Cortex of kidney (tissue), 1 donor: Measurements from ENCODE around the gene C1orf115.
"Not testable (repeated sequence)": the region's sequence is repeated elsewhere in the genome, so short reads cannot be mapped to it uniquely, and the experiment has no call there.

ENCODE experiments used
- DNase-seq: peaks from one replicate; lab custom pipeline; 2025; lab: John Stamatoyannopoulos, UW

C1orf115 gene

DNA sequence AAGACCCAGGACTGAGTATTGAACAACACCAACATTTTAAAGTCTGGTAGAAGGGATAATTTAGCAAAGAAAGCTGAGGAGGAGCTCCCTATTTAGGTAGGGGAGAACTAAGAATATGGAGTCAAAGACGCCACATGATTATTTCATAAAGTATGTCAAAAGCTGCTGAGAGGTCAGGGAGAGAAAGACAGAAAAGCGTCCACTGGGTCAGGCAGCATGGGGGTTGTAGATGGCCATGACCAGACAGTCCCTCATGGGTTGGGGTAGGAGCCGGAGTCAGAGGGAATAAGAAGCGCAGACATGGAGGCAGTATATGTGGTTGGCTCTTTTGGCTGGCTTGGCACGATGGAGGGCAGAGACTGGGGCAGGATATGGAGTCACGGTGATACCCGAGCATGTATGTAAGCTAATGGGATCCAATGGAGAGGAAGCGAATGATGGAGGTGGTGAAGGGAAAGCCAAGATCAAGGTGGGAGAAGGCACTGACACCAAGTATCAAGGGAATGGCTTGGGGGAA lies 4.8 kb downstream of the C1orf115 start:
- DNase-seq, result no peak

DNA sequence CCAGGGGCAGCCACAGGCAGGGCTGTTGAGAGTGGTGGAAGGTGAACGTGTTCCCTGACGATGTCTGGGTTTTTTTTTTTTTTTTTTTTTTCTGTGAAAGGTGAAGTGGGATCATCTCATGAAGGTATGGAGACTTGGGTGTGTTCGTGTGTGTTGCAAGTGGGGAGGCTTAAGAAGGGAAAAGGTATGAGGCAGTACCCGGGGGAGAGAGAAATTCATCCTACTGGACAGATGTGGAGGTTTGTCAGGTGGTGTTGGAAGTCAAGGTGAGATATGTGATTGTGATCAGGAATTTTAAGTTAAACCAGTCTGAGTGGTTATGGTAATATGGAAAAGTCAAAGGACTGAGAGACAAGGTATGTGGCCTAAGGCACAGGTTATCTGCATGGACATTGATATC lies 5.3 kb downstream of the C1orf115 start:
- no peak for DNase-seq

DNA sequence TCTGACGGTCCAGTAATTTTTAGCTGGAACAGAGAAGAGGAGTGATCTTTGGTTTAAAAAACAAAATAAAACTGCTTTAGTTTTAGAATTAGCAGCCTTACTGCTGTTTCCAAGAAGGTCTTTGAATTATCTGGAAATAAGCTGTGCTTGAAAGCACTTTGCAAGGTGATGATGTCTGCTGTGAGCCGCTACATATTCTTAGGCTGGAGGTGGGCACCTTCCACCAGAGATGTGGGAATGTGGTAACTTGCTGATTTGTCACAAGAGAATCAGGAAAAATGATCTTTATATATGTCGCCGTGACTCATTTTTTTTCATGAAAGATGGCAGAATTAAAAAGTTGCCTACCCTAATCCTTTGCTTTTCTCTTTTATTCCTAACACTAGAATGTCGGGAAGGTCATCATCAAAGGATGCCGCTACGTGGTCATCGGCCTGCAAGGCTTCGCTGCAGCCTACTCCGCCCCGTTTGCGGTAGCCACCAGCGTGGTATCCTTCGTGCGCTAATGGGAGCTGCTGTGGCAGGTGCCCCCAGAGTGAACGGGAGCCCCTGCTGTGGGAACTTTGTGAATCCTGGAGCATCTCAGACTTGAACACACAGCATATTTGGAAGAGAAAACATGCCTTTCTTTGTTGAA lies 6.2 kb downstream of the C1orf115 start:
- no peak for DNase-seq

DNA sequence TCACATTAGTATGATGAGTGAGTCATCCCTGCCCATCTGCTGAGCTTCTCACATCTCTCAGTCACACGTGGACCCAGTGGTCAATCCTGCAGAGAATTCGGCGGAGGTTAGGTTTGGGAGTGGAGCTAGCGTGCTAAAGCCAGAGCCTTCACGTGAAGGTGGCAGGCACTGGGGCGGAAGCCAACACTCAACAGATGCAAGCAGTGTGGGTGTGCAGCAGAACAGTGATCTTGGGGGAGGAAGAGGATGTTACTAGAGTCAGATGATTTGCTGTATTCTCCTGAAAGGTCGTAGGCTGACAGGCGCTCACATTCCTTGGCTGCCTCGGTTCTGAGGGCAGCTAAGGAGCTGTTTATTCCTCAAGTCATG lies 6.7 kb downstream of the C1orf115 start:
- DNase-seq, result no peak

DNA sequence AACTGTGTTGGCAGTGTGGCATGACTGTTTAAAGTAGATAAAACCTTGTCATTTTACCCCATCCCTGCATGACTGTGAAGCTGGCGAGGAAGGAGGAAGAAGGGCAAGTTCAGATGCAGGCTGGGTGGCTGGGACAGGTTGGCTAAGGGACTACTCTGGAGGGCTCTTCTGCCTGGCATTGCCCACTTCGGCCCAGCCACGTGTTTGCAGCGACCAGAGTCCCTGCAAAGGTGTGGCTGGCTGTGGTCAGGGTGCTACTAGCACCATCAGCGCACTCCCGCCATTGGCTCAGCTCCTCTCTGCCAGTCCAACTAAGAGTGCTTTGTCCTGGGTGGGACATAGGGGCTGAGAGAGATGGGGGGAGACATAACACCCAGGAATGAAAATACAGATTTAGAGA lies 7.2 kb downstream of the C1orf115 start:
- DNase-seq, result no peak

DNA sequence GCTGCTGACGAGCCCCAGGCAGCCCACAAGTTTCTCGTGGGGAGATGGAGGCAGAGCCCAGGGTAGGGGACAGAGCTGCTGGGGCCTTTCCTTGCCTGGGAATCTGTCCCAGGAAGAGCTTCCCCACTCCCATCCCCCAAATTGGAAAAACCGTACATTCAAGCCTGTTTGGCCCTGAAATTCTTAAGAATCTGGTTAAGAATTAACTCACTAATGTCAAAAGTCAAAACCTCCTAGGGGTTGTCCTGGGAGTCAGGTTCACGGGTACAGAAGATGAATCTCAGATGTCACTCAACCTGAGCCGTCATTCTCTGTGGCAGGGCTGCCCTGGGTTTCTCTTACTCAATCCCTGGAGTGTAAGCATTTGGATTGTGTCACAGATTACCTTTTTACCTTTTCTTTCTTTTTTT lies 8.4 kb downstream of the C1orf115 start:
- DNase-seq, result no peak

DNA sequence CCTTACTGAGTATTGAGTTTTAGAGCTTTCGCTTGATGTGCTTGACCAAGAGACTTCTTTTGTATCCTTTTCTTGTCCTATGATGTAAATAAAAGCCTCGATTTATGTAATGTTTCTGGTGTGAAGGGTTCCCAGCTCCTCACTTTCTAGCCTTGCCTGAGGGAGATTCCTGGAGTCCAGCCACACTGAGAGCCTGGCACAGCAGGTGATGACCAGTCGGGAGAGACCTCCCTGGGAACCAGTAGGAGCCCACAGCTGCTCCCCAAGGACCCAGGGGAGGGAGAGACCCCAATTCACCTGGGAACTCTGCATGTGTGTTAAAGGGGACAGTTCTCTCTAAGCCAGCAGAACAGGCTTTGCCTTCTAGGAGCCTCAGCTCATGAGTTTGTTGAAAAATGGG lies 8.9 kb downstream of the C1orf115 start:
- no peak for DNase-seq

DNA sequence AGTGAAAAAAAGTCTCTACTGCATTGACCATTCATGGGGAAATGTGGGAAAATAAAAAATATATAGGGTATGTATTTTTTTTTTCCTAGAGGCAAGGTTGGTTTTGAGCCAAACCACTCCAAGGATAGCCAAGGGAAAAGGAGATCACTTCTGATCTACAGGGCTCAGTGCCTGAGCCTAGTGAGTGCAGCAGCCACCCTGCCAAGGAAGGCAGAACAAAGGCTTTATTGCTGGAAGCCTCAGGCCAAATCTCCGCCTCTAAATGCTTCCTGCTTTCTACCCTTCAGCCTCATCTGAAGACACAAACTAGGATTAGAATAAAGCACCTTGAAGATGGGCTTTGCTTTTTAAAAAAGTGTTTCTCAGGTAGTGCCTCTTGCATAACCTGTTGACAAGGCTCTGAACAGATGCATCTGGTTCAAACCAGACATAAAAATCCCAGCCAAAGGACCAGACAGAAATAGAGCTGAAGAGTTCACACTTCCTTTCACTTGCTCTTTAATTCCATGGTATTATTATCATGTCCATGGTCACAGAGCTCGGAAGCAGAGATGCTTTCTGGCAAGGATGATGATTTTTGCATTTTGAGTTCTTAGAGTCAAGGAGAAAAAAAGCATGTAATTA lies 10.5 kb downstream of the C1orf115 start:
- no peak for DNase-seq

DNA sequence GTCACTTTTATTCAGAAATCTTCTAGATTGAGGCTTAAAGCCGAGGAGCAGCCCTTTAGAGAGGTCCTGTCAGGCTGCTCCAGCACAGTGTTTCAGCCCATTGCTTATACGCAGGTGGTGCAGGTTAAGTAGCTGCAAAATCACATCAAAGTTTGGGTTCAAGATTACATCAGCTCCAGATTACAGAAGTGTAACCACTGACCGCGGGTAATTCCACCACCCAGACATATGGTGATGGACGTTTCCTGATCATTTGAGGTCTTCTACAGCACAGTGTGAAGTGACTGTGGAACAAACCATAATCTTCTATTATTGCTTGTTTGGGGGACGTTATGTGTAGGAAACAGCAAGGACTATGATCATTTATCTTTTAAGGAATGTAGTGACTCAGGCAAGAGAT lies 11.8 kb downstream of the C1orf115 start:
- no peak for DNase-seq

DNA sequence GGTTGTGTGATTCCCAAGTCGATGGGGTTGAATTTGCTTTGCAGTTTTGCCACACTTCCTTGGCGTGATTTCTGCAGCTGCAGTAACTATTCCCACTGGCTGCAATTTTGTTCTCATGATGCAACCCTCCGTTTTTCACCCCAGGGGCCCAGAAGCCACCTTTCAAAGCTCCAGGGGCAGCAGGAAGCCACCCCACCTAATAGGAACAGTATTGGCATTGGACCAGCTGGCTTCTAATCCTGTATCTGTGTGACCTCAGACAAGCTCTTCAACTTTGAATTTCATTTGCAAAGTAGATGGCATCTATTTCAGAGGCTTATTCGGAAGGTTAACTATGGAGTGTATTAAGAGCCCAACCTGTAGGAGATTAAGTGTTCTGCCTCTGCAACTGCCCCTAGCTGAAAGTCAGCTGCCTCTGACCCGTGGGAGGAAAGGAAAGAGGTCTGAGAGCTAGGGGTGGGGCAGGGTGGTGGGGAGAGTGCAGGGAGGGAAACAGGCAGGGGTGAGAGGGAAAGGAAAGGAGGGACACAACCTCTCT lies 12.6 kb downstream of the C1orf115 start:
- DNase-seq, result no peak

DNA sequence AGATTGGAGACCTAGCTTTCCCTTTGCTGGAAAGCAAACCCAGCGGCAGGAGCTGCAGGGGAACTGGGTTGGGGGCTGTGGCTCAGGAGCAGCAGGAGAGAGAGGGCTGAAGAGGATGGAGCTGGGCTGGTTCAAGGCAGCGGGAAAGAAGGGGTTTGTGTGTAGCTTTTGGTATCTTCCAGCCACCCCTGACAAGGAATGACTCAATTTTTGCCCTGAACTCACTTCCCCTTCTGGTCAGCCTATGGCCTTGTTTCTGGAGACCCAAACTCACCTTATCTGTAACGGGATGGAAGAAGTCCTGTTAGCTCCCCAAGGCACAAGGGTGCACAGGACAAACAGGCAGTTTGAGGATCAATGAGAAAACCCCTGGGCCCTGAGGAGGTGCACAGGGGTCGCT lies 13.1 kb downstream of the C1orf115 start:
- no peak for DNase-seq

DNA sequence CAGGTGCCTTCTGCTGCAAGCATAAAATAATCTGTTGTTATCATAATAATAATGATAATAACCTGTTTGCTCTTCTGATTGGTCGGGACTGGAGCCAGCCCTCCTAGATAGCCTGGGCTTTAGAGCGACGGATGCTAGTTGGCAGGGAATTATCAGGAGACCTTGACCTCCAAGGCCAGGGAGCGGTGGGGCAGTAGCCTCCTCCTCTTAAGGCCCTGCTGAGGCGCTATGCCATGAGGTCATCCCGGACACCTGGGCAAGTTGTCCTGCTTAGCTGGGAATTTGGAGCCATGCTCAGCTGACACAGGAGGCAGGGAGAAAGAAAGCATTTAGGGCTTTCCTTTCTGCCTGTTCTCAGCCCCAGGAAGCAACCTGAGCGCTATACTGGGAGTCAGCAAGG lies 15.6 kb downstream of the C1orf115 start:
- DNase-seq, result no peak

DNA sequence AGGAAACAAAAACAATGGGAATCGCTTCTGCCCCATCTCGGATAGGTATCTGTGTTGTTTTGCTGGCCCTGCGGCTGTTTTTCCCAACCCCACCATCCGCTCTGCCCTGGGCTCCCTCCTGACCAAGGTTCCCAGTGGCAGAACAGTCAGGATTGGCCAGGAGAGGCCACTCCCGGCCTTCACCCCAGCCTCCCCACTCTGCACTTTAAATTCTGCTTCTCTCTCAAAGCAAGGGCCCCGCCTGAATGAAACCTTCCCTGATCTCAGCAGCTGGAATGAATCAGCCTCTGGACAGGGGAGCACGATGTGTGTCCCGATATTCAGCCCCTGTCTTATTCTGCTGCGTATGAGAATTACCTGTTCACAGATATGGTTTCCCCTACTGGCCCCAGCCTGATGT lies 16.3 kb downstream of the C1orf115 start:
- DNase-seq, result no peak

DNA sequence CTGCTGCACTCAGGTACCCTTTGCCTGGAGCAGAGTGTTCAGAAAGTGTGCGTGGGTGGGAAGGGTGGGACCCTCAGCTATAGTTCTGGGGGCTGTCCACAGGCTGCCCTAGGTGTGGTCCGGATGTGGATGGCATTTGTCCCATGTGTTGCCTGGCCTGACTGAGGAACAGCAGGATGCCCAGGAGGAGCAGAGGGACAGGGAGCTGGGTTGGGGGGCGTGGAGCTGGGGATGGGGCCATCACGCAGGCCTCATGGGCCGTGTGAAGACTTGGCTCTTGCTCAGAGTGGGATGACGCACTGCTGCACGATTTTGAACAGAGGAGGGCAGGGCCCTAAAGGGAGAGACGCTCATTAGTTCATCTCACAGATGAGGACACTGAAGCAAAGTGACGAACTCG lies 17.0 kb downstream of the C1orf115 start:
- DNase-seq, result no peak

DNA sequence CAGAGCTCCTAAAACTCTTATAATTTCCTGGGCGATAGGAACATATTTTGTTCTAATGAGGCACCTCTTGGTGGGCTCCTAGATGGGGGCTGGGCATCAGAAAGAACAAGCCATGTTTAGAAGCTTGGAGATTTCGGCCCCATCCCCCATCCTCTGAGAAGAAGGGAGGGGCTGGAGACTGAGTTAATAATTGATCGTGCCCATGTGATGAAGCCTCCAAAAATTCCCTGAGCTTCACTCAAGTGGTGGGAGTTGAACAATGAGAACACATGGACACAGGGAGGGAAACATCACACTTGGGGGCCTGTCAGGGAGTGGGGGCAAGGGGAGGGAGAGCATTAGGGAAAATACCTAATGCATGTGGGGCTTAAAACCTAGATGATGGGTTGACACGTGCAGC lies 18.1 kb downstream of the C1orf115 start:
- DNase-seq, result no peak

DNA sequence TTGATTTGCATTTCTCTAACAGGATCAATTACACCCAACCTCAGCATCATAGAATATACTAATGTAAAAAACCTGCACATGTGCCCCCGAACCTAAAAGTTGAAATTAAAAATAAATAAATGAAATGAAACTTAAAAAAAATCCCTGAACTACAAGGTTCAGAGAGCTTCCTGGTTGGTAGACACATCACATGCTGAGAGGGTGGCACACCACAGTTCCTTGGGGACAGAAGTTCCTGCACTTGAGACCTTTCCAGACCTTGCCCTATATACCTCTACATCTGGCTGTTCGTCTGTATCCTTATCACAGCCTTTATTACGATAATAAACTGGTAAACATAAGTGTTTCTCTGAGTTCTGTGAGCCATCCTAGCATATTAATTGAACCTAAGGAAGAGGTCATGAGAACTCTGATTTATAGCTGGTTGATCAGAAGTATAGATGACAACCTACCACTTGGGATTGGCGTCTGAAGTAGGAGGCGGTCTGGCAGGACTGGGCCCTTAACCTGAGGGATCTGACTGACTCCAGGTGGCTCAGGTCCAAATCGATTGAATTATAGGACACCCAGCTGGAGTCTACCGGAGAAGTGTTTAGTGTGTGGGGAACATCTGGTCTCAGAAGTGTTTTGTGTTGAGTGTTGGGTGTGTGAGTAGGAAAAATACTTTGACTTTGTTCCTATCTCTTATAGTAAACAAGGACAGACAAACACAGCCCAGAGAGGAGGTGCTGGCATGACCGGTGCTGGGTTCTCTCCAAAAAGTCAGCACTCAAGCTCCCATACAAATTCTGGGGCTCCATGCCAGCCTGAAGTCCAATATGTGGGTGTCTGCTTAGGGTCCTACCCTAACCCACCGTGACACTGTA lies 19.0 kb downstream of the C1orf115 start:
- no peak for DNase-seq

DNA sequence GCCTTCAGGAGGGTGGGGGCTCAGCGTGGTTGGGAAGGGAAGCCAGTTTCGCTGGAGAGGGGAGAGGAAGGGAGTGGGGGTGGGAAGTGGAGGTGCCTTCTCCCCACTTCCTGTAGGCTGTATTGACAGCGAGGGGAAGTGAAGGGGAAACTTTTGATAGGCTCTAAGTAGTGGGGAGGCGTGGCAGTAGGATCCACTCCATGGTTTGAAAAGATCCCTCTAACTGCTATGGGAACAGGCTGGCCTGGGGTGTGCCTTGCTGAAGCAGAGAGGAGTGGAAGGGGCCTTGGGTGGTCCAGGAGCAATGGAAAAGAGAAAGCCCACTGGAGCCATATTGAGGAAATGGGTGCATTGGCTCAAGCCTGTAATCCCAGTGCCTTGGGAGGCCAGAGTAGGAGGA lies 20.2 kb downstream of the C1orf115 start:
- no peak for DNase-seq

DNA sequence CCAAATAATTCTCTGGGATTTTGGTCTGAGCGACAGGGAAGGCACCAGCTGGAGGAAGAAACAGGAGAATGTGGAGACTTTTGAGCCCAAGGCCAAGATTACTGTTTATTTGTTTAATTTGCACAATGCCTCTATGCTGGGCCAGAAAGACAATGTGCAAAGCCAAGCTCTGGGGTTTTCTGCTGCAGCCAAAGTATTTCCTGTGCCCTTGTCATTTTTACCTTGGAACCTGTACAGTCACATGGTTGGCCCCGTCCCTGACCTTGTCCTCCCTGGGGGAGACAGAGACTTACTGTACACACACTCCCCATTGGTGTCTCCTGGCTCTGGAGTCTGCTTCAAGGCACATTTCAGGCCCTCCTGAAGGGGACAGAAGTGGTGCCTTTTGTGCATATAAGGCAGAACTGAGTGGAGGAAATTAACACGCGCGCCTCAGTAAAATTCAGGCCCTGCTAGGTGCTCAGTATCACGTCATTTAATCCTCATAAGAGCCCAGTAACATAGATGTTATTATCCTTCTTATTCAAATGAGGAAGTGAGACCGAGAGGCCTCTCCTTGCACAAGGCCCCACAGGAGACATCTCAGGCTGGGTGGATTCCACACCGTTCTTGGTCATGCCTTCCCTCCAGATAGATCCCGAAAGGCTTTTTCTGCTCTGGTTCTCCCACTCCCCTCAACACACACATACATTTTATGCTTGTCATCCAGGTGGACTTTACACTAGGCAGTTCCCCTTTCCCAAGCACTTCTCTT lies 21.1 kb downstream of the C1orf115 start:
- DNase-seq, result no peak

DNA sequence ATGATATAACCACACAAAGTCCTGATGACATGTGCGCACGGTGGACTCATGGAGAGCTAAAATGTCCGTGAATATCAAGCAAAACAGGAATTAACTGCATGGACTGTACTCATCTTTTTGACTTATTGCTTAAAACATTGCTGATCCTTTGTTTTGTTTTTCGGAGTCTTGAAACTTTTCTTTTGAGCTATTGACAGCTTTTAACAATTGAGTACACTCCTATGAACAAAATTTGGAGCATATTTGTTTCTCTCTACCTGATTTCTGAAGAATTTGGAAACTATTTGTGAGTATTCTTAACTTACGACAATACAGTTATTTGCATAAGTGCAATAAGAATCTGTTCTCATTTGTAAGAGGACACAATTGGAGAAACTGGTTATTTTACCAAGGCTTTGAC lies 25.8 kb downstream of the C1orf115 start:
- not testable (repeated sequence) for DNase-seq

DNA sequence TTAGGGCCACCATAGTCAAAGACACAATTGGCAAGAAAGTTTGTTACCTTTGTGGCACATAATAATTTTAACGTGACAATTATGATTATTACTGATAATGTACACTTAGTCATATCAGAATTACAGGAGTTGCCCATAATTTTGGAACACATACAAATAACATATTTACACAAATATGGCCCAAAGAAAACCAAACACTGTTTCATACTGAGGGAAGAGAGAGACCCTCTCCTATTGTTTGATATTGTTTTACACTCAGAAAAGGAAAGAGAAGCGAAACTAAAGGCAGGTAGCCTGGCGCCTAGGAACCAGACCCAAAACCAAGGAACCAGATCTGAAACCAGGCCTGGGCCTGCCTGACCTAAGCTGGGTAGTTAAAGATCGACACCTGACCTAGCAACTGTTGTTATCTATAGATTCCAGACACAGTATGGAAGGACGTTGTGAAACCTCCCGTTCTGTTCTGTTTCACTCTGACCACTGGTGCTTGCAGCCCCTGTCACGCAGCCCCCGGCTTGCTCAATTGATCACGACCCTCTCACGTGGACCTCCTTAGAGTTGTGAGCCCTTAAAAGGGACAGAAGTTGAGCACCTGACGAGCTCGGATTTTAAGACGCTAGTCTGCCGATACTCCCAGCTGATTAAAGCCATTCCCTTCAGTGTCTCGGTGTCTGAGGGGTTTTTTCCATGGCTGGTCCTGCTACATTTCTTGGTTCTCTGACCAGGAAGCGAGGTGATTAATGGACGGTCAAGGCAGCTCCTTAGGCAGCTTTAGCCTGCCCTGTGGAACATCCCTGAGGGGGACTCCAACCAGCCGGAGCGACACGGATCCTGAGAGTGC lies 27.9 kb downstream of the C1orf115 start:
- no peak for DNase-seq

DNA sequence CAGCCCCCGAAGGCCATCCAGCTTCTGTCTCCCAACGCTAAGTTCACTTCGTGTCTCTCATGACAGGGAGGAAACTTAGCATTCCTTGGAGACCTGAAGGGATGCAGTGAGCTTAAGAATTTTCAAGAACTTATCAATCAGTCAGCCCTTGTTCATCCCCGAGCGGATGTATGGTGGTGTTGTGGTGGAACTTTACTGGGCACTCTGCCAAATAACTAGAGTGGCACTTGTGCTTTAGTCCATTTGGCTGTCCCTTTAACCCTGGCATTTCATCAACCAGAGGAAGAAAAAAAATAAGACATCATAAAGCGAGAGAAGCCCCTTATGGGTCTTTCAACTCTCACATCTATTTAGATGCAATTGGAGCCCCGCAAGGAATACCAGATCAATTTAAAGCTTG lies 31.1 kb downstream of the C1orf115 start:
- not testable (repeated sequence) for DNase-seq
